ENCODE results near the gene MEF2D.

MEF2D gene

DNA sequence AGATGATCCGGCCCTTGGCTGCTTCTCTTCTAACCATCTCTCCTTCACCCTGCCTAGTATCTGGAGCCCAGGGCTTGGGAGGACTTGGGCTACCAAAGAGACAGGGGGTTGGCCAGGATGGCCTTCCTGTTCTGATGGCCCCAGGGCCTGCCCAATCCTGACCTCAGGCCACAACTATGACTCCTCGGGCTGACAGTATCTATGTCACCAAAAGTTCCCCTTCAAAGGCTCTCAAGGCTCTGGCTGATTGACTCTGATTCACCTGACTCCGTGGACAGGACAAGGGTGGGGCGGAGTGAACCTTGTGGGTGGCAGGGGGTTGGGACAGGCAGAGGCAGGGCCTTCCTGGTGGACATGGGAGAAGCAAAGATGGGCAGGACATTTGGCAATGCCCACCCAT, 12.7 kb downstream of the MEF2D start:
- no peak for DNase-seq (ENCODE audit: low spot score)

DNA sequence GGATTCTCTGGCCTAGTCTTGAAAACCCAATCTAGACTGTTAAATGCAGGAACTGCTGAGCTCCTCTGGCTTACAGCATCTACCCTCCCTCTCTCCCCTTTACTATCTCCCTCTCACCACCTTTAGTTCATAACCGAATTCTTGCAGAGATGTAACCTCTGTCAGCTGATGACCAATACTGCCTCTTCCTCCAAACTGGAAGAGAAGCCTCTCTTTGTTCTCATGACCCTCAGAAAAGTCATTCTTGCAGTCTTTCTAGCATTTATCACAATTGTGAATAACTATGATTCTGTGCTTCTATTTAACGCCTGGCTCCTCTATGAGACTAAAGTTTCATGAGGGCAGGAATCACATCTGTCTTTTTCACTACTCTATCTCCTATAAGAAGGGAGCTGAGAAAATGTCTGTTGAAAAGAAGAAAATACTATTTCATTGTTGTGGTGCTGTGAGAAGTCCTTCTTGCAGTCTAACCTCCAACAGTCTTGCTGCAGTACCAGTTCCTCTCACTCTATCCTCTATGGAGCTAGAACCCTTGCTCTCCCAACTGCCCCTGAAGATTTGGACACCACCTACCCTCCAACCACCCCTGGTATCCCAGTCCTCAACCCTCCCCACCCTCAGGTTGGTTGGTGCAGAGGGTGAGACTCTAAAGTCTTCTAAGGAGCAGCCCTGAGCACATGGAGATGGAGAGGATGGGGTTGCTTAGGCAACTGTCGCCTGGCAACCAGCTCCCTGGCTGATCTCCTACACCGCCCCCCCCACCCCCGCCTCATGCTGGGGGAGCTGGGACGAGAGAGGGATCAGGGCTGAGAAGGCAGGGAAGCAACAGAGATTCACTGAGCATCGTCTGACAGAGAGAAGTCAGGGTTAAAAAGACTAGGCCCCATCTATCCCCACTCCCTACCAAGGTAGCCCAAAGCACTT, 13.9 kb downstream of the MEF2D start:
- DNase-seq (ENCODE audit: low spot score): no peak

DNA sequence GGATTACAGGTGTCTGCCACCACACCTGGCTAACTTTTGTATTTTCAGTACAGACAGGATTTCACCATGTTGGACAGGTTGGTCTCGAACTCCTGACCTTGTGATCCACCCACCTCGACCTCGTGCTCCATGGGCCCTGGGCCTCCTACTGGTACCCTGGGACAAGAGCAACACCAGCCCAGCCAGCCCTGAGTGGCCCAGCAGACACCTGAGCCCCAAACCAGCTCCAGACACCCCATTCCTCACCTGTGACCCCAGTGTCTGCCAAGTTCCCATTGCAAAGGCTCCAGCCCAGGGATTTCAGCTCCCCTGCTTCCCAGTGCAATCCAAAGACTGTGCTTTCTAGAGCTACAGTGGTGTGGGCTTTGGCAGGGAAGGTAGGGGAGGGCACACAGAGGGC, 14.6 kb downstream of the MEF2D start:
- no peak for DNase-seq (ENCODE audit: low spot score)

DNA sequence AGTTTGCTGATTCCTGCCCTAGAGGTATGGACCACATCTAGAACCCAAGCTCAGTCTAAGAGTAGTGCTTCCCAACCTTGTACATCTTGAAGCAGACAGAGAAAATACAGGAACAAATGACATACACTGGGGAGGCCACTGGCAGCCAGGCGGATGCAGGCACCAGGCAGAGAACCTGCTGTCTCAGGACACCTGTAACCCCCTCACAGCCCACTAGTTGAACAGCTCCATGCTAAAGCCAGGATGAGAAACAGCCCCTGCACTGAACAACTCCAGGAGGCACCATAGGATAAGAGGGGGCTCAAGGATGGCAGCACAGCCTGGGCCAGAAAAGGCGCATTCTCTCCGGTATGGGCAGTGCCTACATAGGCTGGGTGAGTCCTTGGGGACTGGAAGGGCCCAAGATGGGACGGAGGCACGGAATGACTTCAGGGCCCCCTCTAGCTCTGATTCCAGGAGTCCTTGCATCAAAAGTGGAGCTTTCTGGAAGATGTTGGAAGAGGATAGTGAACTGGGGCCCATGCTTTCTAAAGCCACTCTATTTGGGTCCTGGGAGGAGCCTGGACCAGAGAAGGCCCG, 16.0 kb downstream of the MEF2D start:
- no peak for DNase-seq (ENCODE audit: low spot score)

DNA sequence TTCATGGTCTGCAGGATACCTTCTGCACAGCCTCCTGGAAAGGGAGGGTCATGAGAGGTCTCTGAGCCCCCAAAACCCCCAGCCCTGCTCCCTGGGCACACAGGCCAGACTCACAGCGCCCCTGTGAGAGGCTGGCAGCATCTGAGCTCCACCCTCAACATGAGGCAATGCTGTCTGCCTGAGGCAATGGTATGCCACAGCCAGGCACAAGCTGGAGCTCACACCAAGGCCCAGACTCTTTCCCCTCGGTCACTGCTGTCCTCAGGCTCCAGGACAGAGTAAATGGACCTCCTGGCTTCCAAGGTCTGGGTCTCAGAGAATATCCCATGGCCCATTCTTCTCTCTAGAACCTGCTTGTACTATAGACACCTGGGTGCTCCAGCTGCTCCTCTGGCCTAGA, 17.2 kb downstream of the MEF2D start:
- DNase-seq (ENCODE audit: low spot score): no peak

DNA sequence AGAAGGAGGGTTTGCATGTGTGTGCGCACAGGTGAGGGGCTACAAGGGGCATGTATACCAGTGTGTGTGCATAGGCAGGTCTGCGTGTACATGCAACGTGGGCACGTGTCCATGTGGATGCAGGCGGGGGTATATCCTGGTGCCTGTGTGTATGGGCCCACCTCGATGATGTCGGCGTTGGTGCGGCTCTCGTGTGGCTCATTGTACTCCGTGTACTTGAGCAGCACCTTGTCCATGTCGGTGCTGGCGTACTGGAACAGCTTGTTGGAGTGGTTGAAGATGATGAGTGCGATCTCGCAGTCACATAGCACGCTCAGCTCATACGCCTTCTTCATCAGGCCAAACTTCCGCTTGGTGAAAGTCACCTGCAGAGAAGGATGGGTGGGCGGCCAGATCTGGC, 18.3 kb downstream of the MEF2D start:
- DNase-seq (ENCODE audit: low spot score): no peak

DNA sequence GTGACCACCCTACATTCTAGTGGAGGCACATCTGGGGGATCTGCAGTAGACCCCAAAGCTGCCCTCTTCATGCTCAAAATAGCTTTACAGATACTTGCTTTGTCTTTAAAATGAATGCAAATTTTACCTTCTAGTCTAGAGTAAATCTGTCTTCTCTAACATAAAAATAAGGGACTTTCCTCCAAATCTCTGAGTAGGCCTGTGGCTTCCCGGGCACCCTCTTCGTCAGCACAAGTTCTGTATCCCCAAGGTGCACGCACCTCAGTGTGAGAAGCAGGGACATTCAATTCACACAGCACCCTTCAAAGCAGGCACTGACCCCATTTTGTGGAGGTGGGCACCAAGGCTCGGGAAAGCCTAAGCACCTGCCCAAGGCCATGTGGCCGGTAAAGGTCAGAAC, 19.0 kb downstream of the MEF2D start:
- no peak for DNase-seq (ENCODE audit: low spot score)

DNA sequence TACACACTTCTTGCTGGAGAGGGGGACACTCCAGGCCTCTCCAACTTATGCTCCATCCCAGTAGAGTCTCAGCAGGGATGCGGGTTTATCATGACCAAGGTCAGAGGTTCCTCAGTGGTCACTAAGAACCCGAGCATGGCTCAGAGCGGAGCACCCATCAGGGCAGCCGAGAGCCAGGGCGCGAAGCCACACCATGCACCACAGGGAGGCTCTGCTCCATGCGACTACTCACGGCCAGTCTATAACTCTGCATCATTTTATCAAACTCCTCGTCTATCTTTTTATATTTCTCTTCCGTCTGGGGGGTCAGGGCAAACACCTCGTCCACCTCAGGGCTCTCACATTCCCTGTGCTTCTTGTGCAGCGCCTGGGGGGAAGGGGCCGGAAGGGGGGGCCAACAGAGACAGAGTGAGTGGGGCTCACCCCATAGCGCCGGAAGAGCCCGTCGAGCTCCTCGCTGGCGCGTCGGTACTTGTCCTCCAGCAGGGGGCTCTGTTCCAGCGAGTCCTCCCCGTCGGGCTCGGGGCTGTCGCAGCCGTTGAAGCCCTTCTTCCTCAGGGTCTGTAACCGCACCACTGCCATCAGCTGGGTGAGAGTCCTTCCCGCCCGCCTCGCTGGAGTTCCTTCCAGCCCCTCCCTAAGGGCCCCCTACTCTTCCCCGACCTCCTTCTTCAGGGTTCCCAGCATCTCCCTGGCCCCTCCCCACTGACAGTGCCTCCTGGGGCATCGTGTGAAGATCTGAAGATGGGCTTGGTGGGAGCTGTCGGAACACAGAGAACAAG, 20.0 kb downstream of the MEF2D start:
- DNase-seq (ENCODE audit: low spot score): peak; percentile 81

DNA sequence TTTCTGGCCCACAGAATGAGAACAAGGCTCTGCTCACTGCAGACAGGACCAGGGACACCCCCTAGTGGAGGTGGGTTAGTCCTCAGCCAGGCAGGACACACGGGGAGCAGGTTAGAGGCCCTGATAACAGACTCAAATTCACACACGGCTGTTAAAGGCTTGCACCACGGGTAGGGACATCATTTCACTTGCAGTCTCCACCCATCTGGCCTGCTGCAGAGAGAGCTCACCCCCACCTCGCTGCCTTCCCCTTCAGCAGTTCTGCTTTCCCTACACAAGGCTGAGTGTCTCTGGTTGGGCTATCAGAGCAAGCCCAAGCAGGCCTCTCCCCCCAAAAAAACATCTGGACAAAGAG, 20.6 kb downstream of the MEF2D start:
- DNase-seq (ENCODE audit: low spot score): no peak

DNA sequence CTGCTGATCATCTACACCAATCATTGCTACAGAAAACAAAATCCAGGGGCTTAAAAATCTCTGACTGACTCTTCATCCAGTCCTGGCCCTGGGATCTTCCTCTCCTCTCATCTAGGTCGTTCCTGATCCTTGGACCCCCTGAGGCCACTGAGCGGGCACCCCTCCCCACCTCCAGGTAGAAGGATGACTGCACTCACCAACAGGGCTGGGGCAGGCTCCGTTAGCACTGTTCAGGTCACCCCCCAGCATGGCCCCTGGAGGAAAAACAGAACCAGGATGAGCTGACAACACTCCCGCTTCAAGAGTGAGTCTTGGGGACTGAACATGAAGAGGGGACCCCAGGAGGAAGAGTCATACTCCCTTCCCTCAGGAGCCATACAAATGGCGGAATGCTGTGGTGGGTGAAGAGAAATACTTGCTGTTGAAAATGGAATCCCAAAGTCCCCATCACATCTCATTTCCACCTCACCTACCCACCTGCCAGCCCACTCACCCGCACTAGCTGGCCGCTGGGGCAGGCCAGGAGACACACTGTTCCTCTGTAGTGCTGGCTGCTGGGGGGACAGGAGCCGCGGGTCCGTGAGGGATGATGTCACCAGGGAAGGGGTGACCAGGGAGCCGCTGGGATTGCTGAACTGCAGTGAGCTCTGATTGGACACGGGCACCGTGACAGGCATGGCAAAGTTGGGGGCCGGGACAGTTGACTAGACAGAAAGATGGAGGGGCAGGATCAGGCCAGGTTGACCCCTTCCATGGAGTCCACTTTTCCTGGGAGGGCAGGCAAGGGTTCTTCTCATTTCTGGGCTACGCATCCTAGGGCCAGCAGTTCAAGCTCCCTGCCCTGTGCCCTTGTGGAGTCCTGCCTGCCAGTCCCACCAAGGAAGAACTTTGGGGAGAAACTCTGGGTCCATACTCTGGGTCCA, 21.2 kb downstream of the MEF2D start:
- DNase-seq (ENCODE audit: low spot score): no peak

DNA sequence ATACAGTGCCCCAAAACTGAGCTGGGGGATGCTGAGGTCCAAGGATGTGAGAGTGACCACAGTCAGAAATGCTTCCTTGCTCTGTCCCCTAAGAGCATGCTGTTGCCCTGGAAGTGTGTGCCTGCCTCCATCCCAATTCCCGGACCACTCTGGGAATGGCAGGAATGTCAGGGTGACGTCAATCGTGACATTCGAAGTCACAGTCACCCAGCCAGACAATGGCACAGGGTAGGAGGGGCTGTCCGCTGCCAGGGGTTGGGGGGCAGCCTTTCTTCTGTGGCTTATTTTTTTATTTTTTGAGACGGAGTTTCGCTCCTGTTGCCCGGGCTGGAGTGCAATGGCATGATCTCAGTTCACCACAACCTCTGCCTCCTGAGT, 22.3 kb downstream of the MEF2D start:
- DNase-seq (ENCODE audit: low spot score): no peak

DNA sequence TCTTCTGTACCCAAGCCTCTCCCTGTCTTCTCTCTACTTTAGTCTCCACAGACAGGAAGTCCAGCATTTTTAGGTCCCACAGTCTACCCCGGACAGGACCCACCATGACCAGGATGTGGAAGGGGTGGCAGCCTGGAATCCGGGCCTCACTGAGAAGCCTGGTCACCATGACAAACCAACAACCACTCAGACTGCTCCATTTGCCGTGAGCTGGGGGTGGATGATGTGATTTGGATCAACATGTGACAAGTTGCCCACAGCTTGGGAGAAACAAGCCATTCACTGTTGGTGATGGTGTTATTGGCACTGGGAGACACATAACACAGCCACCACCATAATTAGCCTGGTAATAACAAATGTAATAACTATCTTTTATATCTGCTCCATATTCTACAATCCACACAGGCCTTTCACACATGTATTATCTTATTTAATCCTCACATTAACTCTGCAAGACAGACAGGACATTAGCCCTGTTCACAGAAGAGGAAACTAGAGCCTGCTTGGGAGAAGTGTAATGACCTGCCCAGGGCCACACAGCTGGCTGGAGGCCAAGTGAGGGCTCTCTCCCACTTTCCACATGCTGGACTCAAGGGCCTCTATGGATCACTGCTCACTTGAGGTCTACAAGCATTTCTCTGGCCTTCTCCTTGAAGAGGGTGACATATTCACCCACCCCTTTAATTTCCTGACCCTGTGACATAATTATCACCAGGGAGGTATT, 22.9 kb downstream of the MEF2D start:
- DNase-seq (ENCODE audit: low spot score): no peak

DNA sequence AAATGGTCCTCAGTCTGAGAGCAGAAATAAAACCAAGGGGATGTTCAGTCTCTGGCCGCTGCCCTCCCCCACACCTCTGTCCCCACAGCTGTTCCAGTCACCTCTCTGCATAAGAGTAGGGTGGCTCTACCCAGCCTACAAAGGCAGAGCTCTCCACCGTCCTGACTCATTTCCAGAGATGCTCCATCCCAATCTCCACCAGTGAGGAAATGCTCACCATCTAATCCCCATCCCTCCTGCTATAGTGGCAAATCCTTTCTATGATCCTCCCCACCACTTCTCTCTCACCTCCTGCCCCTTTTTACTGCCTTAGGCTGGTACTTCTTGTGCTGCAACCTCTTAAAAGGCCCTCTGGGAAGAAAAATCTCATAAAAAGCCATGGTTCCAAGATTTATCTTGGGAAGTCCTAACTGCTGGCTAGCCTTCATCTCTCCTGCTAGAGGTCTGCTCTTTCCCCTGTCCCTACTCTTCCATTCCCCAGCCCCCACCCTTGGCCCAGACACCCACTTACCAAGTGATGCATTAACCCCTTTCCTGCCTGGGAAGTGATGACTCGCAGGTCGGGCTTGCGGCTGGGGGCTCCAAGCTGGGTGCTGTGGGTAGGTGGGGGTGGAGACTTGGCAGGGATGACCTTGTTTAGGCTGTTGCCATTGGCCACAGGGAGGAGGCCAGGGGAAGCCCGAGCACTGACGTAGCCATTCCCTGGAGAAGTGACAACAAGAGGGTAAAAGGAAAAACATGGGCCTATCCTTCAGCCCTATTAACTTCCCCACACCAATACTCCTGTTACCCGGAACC, 23.9 kb downstream of the MEF2D start:
- DNase-seq (ENCODE audit: low spot score): no peak

DNA sequence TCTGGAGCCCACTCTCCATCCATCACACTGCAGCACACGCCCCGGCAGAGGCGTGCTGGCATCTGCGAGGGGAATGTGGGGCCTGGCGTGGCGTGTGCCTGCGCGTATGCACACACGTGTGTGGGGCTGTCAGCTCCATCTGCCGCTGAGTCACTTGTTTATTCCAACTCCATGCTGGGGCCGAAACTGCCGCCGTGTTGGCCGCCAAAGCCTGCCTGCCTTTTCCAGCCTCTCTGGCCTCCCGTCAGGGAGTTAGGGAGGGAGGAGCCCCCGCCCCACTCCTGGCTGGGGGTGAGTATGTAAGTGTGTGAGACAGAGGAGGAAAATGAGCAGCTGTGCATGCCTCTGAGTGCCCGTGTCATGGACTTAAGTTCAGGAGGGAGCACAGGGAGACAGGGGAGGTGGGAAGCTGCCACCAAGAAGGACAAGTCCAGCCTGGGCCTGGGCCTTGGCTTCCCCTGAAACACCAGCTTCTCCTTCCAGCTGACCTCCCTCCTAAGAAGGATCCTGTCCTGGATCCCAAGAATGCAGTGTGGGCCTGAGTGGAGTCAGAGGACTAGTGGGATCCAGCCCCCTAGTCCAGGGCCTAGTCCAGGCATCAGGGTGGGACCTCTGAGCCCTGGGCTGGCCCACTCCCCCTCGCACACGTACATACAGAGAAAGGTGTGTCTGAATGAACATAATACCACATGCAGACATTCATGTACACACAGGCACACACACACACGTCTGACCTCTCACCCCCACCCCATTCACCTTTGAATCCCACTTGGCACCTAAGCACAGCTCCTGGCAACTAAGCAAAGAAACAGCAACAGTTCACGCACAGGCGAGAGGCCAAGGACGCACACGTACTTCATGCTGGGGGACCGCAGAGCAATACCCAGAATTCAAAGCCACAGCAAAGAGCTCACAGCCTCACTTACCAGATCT, 24.7 kb downstream of the MEF2D start:
- DNase-seq (ENCODE audit: low spot score): no peak

DNA sequence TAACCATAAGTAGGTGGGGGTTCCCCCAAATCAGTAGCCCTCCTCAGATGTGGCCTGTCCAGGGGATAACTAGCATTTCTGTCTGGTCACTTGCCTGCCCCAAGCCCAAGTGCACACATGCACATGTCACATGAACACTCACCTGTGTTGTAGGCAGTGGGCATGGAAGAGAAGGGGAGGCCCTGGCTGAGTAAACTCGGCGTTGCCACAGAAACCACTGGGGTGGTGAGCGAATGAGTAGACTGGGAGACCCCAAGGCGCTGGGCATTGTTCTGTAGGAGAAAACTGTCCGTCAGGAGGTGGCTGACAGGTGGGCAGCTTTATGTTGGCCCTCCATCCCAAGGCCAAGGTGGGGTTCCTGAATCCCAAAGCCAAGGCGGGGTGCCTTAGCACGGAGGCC, 25.6 kb downstream of the MEF2D start:
- DNase-seq (ENCODE audit: low spot score): no peak

DNA sequence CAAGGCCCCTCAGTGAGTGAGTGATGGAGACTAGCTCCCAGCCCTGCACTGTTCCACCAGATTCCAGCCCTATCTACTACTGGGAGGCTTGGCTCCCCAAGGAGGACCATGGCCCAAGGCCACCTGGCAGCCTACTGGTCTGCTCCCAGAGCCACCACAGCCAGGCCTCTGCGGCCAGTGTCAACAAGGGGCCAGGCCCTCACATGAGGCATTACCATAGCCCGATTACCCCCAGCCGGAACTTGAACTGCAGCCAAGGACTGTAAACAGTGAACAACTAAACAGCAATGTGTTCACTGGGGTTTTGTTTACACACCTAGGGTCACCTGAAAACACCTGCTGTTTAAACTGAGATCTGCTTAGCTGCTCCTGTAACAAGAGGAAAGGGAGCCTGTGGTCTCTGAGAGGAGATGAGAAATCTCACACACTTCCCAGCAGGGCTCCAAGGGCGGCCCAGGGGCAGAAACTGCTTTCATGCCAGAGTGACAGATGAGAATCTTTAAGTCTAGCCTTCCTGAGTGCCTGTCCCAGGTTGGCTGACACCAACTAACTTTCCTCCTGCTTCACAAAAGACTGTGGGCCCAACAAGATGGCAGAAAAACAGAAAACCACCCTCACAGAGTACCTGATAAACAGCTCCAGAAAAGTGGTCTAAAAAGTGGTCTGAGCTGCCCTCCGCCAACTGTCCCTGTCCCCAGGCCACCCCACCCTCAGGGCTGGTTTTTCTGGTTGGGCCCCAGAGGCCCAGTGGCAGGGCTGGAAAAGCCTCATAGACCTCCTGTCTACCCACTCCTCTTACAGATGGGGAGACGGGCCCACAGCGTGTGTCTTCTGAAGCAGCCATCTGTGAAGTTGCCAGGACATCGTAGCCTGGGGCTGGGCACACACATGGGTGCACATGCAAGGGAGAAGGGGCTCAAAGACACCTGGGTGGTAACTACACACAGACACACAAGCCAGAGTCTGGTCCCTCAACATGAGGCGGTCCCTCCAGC, 28.8 kb downstream of the MEF2D start:
- DNase-seq (ENCODE audit: low spot score): no peak

DNA sequence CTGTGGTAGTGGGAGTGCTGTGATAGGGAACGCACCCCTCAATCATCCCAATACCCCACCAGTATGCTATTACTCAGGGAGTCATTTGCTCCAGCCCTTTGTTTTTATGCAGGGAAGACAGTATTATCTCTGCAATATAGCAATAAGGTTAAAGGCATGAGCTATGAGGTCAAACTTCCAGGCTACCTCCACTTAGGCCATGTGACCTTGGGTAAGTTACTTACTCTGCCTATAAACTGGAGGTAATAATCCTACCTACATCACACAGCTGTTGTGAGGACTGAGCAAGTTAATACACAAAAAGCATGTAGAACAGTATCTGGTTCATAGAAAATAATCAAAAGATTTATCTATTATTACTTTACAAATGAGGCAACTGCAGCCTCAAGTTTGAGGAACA, 30.1 kb downstream of the MEF2D start:
- no peak for DNase-seq (ENCODE audit: low spot score)

DNA sequence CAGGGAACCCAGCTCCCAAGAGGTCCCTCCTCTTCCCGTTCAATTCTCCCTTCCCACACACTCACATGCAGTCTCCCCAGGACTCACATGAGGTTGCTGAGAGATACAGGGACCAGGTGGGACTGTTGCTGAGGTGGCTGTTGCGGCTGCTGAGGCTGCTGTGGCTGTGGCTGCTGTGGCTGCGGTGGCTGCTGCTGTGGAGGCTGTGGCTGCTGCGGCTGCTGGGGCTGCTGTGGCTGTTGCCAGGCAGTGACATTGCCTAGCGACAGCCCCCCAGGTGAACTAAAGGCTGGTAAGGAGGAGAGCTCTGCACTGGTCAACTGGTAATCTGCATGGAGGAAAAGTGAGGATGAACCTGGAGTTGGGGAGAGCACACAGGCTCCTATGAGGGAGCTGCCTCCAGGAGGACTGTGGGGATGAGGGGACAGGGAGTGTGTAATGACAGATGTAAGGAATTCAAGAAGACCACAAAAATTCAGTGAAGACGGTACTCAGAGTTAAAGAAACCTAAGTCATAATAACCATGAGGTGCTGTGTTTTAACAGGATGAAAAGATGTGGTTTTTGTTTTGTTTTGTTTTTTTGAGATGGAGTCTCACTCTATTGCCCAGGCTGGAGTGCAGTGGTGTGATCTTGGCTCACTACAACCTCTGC, 31.8 kb downstream of the MEF2D start:
- DNase-seq (ENCODE audit: low spot score): no peak

Measured in ecto neural progenitor cell (in vitro differentiated cells).